ENCODE data around the gene CA10. TPM values are rescaled to one million over a fixed set of nuclear protein-coding genes. Genes with fewer than 3 reads are reported as not detected.

CA10 gene
- total RNA-seq, 1 donor, result not detected

DNA sequence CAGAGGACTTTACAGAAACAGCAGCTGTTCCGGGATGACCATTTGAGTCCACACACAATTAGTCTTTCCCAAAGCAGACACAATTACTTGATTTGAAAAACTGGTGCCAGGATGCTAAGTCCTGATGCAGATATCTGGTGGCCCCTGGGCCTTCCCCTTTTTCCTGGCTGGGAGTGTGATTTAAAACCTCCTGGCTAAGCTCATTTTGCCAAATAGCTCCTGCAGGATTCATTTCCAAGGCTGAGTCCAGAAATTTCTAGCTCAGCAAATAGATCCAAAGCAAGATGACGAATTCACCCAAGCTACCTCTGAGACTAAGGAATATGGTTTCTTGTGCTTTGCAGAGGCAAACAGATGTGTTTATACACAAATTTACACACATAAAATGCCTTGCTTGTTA lies 422.2 kb downstream of the CA10 start:
- no peak for DNase-seq (ENCODE audit: low read depth in 2 of 3, low spot score in 2 of 3)

DNA sequence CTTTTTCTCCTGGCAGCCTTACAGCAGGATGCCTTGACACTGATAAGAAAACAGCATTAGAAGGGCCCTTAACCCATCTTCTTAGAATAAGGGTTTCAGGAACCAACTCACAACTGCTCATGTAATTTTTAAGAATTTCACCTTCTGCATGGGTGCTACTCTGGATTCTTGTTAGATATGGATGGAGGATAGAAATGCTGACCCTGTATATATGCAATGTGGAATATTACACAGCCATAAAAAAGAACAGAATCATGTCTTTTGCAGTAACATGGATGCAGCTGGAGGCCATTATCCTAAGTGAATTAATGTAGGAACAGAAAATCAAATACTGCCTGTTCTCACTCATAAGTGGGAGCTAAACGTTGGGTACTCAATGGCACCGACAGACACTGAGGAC lies 423.5 kb downstream of the CA10 start:
- DNase-seq (ENCODE audit: low read depth in 2 of 3, low spot score in 2 of 3), result no peak

DNA sequence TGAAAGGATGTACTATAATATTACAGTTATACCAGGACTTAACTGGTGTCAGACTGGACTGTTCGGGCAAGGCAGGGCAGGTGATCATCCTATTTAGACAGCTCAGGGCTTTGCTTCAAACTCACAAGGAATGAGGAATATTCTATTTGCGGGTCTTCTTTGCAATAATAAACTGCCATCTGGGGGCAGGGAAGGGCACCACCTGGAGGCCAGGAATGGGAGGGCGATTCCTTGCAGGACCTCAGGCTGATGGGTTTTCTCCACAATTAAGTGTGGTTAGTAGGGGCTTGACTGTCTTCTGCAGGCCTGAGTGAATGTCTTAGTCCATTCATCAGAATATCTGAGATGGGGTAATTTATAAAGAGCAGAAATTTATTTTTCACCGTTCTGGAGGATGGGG lies 424.1 kb downstream of the CA10 start:
- DNase-seq (ENCODE audit: low read depth in 2 of 3, low spot score in 2 of 3), result peak in 1 of 3 donors; percentile 3

DNA sequence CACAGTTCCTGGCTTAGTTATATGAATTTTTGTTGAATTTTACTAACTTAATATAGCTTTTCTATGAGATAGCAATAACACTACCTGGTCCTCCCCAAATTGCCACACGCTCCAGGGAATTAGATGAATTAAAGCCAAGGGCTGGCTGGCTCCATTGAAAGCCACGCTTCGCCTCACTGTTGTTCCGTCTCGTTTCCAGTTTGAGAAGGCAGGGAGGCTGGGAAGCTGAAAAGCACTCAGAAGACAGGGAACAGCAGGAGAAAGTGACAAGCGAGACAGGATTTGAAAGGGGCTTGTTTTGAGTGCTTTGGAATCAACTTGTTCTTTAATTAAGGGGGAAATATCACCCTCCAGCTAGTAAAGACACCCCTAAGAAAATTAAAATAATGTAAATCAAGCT lies 425.3 kb downstream of the CA10 start:
- no peak for DNase-seq (ENCODE audit: low read depth in 2 of 3, low spot score in 2 of 3)

DNA sequence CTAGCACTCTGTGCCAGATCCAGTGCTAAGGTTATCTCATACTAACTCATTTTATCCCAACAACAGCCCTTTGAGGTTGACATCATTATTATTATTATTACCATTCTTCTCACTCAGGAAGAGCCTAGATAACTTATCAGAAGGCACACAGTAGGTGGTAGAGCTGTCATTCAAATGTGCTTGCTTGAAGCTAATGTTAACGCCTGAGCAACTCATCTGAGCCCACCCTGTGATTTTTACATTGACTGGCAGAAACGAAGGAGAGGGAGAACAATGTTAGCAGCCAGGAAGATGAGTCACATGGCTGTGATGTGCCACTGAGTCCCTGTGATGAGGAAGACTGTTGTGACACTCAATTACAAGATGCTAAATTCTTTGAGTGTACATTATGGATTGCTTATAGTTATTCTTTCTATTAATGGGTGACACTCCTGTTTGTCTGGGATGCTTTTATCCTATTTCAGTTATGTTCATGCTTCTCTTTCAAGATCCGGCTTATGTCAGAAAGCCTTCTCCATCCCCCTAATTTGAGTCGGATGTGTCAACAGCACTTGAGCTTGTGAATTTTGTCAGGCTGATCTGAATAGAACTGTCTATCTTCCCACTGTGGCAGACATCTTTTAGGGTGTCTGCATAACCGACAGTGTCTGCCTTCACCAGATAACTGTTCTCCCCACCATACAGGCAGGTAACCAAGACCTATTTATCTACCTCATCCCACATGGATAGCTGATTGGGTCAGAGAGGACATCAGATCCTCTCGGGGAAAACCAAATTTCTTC lies 426.4 kb downstream of the CA10 start:
- DNase-seq (ENCODE audit: low read depth in 2 of 3, low spot score in 2 of 3), result no peak

DNA sequence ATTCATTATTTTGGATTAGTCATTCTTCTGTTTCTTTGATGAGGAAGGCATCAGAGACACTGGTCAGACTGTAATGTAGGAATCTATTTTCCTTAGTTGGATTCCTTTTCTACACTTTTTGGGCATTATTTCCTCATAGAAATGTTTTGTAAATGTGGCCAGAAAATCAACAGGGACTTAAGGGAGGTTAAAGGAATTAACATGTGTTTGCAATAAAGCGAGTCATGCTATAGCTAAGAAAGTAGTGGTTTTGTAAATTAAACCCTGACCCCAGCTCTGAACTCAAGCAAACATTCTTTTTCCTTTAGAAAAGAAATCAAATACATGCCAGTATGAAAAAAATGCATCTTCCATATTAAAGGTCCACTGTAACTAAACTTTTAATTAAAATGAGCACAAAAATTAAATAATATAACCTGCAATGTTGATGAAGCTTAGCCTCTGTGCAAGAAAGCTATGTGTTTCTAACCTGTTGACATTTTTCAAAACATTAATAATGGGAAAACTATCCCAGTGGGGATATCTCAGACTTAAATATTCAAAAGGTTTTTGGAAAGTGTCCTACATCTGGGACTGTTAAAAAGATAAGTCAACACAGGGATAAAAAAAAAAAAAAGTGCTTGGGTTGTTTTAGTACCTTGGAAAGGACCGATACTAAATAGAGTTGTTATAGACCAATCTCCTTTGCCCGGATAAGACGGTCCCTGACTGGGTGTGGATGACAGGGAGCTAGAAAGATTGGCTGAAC lies 428.0 kb downstream of the CA10 start:
- DNase-seq (ENCODE audit: low read depth in 2 of 3, low spot score in 2 of 3), result no peak

DNA sequence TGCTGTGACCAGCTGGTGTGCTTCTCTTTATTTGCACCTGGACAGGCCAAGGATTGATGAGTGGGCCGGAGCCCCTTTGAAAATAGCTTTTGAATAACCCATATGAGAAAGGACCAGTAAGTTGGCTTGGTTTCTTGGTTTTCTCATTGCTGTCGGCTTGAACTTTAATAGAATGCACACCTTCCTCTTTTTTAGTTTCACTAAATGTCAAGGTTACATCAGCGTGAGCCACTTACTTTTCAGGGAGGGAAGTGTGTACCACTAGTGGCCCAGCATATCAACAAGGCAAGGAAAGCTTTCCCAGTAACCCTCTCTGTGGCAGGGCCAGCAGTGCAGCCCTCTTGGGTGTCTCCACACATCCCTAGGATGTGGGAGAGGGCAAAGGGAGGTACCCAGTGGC lies 433.3 kb downstream of the CA10 start:
- no peak for DNase-seq (ENCODE audit: low read depth in 2 of 3, low spot score in 2 of 3)

DNA sequence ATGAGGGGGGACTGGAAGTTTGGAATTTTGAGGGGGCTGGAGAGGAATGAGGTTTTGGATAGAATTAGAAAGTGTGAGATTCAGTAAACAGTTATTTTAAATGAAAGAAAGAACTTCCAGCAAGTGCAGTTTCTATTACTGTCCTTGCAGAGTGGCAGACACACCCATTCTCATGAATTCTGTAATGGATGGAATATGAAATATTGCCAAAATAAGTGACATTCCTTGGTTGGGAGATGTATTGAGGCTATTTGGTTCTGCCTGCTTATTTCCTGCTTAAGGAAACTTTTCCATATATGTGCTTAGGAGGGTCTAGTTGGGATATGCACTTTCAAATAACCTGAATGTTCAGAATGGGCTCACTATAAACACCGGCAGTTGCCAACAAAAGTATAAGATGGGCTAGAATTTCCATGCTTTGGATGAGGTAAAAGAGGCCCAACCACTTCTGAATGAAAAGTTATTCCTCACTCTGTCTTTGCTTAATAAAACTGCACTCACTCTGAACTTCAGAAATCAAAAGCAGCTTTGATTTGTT lies 434.4 kb downstream of the CA10 start:
- no peak for DNase-seq (ENCODE audit: low read depth in 2 of 3, low spot score in 2 of 3)

DNA sequence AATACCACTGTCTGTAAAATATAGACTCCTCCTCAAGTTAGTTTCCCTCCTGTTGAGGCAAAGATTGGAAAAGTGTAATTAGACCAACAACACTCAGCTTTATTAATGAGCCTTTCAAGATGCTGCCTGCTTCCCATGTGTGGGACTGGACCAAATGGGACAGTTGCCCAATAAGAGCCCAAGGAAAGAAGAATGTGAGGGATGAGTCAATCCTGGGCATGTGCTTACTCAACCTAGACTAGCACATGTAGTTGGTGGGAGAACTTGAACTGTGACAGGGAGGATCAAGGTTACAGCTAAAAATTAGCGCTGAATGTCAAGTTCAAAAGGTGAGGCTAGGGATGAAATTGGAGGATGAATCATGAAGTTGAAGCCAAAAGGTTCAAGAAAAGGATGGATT lies 435.5 kb downstream of the CA10 start:
- DNase-seq (ENCODE audit: low read depth in 2 of 3, low spot score in 2 of 3), result no peak

DNA sequence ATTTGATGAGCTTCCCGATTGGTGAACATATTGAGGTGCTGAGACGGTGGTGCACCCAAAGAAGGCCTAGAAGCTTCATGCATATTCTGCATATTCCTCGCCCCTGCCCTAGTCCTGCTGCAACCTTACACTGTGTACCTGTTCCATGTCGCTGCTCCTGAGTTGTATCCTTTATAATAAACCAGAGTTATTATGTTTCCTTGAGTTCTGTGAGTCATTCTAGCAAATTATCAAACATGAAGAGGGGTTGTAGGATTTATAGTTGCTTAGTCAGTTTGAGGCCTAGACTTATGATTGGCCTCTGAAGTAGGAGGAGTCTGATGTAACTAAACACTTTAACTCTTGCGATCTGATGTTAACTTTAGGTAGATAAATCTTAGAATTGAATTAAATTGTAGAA lies 436.8 kb downstream of the CA10 start:
- DNase-seq (ENCODE audit: low read depth in 2 of 3, low spot score in 2 of 3), result no peak

DNA sequence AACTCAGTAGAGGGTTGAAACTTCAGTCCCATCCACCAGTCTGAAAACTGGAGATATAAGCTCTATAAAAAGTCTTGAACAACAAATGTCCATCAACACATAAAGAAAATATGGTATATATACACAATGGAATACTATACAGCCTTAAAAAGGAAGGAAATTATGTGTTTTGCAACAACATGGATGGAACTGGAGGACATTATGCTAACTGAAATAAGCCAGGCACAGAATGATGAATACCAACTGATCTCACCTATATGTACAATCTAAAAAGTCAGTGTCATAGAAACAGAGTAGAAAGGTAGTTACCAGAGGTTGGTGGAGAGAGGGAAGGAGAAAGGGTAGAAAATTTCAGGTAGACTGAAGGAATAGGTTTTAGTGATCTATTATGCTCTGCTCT lies 438.1 kb downstream of the CA10 start:
- no peak for DNase-seq (ENCODE audit: low read depth in 2 of 3, low spot score in 2 of 3)

DNA sequence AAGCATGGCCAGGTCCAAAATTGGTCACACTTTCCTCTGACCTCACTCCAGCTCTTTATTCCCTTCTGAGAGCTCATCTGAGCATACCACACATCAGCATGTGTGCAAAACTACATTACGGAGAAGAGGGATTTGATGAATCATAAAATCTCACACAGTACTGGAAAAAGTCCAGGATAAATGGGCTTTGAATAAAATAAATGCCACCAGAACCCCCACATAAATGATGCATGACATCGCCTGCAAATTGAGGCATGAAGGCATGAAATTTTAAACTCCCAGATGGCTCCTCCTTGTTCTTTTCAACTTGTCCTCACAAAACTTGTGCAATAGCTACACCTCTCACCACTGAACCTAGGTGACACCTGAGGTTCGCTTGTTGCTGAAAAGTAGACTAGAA lies 439.5 kb downstream of the CA10 start:
- no peak for DNase-seq (ENCODE audit: low read depth in 2 of 3, low spot score in 2 of 3)

DNA sequence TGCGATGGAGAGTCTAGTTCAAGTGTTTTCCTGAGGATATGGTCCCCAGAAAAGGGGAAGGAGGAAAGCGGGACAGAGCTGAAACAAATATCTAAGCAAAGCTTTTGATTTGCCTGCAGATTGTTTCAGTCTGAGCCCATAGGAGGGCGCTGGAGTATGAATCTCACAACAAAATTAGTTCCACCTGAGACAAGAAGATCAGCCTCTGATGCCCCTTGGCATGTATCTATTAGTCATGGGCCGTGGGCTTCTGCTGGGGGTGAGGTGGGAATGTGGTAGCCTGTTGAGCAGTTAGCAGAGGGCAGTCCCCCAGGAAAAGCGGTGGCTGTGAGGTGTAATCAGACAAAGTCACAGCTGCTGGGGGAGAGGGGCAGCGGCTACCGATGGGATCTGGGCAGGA lies 446.9 kb downstream of the CA10 start:
- no peak for DNase-seq (ENCODE audit: low read depth in 2 of 3, low spot score in 2 of 3)

DNA sequence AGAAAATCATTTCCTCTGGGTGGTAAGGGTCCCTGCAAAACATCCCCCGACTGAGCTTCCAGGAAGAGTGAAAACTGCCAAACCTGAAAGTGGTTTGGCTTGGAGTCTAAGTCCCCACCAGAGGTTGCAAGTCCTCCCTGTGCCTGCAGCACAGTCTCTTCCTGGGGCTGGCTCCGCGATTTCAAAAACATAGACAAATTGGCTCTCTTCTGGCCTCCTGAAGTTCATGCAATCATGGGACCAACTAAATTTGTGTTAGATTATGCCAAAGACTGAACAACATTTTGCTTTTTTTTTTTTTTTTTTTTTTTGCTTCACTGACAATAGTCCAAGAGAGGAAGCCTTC lies 447.9 kb downstream of the CA10 start:
- DNase-seq (ENCODE audit: low read depth in 2 of 3, low spot score in 2 of 3), result no peak

DNA sequence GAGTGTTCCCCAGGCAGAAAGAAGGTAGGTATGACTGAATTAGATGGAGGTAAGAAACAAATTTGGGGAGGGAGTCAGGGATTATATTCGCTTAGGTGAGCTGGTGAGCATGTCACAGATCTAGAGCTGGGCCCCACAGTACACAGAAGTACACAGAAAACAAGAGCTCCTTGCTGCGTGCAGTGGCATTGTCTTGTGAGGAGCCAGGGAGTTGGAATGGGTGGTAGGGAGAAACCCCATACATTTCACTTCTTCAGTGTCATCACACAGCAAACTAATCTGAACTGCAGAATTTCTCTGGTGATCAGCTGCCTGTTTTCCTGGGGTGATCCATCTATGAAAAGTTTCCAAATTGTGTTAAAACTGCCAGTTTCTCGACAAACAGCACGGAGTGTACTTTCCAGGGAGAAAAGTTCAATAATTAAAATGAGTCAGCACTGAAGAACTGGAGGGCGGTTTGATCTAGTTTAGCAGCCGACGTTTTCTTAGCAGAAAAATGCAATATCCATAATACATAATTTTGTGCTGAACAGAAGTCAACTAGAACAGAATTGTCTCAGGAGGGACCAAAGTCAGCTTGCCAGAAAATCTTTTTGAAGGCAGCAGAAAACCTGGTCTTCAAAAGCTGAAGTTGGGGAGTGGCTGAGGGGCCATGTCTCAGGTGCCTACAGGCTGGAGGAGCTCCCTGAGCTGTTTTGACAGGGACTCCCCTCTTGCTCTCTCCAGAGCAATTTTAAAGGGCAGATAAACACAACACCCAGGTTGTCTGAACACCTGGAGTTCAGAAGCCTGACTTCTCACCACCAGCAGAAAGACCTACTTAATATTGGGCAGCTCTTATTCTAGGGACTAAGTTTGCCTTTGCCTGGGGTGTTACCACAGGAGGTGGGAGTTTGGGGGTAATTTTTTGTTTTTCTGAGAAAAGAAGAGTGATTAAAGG lies 448.6 kb downstream of the CA10 start:
- DNase-seq (ENCODE audit: low read depth in 2 of 3, low spot score in 2 of 3), result no peak

DNA sequence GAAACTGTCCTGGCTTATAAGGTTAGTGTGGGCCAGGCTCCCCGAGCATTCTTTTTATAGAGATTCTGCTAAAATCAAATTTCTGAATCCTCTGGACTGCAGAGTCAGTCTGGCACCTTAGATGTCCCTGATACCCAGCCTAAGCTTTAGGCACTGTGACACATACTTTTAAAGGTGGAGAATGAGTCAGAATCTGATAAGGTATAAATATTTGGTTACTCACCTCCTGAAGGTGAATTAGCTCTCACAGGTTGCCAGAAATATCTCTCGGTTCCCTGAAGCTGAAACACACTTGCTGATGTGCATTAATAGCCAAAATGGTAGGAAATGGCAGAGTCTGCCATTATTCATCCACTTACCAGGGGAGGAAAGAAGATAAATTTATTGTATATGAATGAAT lies 451.3 kb downstream of the CA10 start:
- no peak for DNase-seq (ENCODE audit: low read depth in 2 of 3, low spot score in 2 of 3)

DNA sequence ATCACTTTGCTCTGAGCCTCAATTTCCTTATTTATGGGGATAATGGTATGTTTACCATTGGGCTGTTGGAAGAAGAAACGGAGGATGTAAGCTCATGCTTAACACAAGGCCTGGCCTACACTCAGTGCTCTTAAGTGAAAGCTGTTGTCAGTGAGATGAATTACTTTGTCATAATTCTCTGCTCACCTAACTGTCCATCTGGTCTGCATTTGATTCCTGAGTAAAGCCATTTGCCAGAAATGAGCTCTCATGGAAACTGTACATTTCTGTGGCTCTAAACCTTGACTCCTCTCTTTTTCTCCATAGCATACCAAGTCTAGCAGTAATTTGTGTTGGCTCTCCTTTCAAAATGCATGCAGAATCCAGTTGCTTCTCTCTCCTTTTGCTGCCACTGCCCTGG lies 452.4 kb downstream of the CA10 start:
- no peak for DNase-seq (ENCODE audit: low read depth in 2 of 3, low spot score in 2 of 3)

DNA sequence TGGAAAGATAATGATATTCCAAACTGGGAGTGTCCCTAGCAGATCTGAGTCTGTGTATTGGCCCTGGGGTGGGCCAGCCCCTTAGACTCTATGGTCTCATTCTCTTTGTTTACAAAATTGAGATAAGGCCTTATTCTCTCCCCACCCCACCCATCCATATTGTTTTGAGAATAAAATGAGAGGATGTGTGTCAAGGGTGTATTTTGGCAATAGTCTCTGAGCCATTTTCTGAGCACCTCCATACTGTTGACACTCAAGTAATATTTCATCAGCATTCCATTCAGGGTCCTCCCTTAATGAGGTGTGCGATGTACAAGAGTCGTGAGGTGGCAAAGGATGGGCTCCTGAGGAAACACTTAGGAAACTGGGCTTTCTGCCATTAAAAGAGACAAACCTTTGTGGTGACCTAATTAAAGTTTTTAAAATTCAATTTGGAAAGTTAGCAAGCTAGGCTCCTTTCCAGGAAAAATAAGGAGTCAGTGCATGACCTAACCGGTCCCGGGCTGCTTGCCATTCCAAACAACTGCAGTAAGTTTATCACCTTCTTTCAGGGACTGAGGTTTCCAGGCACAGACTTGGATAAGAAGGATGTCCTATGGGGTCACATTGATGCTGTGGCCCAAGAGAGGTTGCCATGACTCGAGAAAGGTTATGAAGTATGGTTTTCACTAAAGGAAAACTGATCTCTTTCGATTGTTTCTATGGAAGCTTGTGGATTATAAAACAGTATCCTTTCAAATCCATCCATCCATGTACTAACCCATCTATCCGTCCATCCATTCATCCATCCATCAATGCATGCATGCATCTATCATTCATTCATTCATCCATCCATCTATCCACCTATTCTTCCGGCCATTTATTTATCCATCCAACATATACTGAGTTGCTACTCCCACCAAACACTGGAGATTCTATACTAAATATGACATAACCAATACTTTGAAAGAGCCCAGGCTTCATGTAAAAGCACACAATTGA lies 454.9 kb downstream of the CA10 start:
- DNase-seq (ENCODE audit: low read depth in 2 of 3, low spot score in 2 of 3), result no peak

DNA sequence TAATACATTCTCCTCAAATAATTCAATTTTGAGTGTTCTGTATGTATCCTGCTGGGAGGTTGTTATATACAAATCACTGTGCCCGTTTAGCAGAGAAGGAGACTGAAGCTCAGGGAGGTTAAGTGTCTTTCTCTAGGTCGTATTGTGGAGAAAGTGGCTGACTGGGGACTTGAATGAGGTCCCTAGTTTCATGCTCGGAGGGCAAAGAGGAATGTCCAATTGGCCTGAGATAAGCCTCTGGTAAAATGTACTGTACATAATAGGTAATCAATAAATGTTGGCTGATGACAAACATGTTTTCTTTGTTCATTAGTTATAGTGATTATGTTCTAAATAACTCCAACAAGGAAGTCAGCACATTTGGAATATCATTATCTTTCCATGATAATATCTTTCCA lies 455.6 kb downstream of the CA10 start:
- DNase-seq (ENCODE audit: low read depth in 2 of 3, low spot score in 2 of 3), result no peak

DNA sequence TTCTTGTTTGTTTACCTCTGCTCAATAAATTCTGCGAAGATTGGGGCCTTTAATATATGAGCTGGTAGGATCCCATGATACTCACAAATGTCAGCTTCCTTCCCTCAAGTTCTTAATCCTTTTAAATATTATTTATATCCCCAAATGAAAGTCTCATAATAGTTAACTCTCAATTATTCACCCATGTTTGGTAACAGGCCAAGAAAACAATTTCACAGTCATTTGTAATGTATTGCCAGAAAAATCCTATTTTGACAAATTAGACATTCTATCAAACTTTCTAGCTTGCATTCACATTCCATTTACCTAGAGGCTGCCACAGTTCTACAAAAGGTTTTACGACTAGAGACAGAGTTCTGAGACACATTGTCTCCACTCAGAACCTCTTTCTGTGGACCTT lies 457.0 kb downstream of the CA10 start:
- no peak for DNase-seq (ENCODE audit: low read depth in 2 of 3, low spot score in 2 of 3)
